HG03469 (cell line): ENCODE results near the gene ZNF619.

Experiments used
- ATAC-seq: cut with Tn5 transposase; IDR thresholded peaks from one replicate; pipeline ENCODE4 v1.9.1; 2021; ENCODE audit warnings: mild to moderate bottlenecking, moderate library complexity, moderate number of reproducible peaks; ENCODE audit not compliant: unreplicated experiment

Gene ZNF619

DNA sequence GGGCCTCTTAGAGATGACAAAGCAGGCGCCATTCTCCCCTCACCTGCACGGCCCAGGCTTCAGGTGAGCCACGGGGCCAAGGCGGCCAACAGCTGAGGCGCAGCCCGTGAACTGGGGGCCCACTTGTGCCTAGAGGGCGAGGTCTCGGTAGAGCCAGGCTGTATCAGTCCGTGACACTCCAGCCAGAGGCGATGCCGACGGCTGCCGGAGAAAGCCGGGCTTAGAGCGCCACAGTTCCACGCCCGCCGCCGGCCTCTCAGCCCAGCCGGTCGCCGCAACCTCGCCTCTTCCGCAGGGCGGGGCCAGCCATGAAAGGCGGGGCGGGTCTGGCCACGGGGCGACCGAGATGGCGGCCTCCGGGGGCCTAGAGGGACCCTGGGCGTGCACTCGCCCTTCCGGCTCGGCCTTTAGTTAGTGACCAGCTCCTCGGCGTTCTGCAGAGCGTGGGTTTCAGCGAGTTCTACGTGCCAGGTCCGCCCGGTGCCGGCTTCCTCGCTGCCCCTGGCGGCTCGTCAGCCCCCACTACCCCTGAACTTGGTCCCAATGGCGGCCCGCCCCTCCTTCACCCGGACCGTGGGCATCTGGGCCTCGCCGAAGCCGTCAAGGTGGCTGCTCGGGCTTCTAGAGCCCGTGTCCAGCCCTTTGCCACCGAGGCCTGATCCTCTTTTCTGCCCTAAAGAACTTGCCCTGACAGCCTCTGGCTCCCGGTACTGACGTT, 47.8 kb downstream of the ZNF619 start, which contains the start of gene ZNF621:
Gene ZNF621 (plus strand): TSS at position 393 of the 718 bp plus-strand sequence. CDS start 881 bp downstream, outside the sequence.
- ATAC-seq, result peak; percentile 90

DNA sequence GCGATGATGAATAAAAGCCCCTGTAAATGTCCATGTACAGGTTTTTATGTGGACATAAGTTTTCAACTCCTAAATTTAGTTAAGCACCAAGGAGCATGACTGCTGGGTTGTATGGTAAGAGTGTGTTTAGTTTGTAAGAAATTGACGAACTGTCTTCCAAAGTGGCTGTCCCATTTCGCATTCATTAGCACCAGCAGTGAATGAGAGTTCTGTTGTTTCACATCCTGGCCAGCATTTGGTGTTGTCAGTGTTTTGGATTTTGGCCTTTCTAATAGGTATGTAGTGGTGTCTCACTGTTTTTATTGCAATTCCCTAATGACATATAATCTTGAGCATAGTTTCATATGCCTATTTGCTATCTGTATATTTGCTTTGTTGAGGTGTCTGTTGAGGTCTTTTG, 51.5 kb downstream of the ZNF619 start:
- ATAC-seq, result no peak

DNA sequence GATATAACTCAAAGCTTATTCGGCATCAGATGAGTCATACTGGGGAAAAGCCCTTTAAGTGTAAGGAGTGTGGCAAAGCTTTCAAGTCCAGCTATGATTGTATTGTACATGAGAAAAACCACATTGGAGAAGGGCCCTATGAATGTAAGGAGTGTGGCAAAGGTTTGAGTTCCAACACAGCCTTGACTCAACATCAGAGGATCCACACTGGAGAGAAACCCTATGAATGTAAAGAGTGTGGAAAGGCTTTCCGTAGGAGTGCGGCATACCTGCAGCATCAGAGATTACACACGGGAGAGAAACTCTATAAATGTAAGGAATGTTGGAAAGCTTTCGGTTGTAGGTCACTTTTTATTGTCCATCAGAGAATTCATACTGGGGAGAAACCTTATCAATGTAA, 55.3 kb downstream of the ZNF619 start:
- ATAC-seq, result no peak

DNA sequence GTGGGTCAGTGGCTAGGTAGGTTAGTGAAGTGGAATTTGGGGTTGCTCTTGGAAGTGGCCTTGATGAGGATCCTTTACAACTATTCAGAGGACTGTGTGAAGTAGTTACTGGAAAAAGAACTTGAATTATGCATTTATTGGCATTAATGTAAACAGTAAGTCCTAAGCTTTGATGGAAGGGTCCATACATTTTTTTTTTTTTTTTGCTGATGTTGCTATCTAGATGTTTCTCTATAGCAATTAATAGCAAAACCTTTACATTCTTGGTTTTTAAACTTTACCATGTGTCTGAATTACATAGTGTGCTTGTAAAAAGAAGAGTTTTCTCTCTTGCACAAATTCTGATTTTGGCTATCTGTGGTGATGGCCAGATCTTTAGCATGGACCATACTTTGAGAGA, 57.4 kb downstream of the ZNF619 start:
- no peak for ATAC-seq
